GM19239 (cell line): Measurements from ENCODE around the gene CBX1.

ENCODE experiments used
- DNase-seq: peaks from one replicate; pipeline ENCODE4 v3.0.0; 2011; ENCODE audit warnings: low spot score; ENCODE audit not compliant: insufficient read length
- FAIRE-seq: peaks from 2 replicates; lab custom pipeline; 2011; peaks lifted over from hg19 to GRCh38; lab: Jason Lieb, UNC

The CBX1 gene

DNA sequence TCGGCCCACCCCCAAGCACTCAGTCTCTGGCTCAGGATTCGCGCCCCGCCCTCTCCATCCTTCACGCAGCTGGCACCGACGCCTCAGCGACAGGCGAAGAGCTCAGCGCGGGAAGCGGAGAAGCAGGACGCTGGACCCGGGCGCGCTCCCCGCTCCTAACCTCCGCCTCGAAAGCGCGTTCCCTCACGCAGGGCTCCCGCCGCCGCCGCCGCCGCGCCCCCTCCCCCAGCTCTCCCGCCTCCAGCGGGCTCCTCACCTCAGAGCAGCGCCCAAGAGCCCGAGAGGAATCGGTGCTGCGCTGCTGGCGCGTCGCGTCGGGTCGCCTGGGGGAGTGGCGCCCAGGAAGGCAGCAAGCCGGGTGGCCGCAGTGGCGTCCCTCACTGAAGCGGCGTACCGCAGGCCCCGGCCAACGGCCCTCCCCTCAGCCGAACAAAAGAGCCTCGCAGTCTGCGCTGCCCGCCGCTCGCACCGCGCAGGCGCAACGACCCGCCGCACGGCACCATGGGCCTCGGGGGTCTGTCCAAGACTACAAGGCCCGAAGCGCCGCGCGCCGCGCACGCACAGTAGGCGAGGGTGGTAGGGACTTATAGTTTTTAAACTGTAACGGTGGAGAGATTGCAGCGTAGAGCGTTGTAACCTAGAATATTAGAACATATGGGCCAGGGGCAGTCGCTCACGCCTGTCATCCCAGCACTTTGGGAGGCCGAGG is at the start of gene CBX1:
Gene CBX1 (minus strand): TSS at position 467 of the 709 bp plus-strand sequence. CDS start 24,474 bp downstream, outside the sequence.
- peak; percentile 77 for DNase-seq
- FAIRE-seq, result peak; percentile 91

DNA sequence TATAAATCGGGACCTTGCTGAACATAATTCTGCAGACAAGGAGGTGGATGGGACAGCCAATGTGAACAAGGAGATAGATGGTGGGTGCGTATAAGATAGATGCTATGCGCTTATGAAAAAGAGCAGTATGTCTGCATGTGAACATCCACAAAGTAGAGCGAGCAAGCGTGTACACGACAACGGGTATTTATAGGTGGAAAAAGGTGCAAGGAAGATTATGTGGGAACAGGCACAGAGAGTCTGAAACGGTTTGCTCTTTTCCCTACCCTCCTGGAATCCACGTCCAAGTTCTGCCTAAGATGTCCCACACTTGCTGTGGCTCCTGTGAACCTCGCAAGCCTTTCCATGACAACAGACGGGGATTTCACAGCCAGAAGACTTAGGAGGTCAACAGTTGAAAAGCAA is 49.3 kb upstream of the CBX1 start:
- no peak for DNase-seq
- FAIRE-seq, result no peak

- no peak for DNase-seq
Measured at GRCh38 chr17:48149787-48150463, 48.6 kb upstream of the CBX1 start.

GRCh38 chr17:48148854-48149786 is 47.8 kb upstream of the CBX1 start:
- DNase-seq, result no peak
- no peak for FAIRE-seq

More at GRCh38 chr17:48149787-48150463, 48.6 kb upstream of the CBX1 start:
- FAIRE-seq, result no peak

DNA sequence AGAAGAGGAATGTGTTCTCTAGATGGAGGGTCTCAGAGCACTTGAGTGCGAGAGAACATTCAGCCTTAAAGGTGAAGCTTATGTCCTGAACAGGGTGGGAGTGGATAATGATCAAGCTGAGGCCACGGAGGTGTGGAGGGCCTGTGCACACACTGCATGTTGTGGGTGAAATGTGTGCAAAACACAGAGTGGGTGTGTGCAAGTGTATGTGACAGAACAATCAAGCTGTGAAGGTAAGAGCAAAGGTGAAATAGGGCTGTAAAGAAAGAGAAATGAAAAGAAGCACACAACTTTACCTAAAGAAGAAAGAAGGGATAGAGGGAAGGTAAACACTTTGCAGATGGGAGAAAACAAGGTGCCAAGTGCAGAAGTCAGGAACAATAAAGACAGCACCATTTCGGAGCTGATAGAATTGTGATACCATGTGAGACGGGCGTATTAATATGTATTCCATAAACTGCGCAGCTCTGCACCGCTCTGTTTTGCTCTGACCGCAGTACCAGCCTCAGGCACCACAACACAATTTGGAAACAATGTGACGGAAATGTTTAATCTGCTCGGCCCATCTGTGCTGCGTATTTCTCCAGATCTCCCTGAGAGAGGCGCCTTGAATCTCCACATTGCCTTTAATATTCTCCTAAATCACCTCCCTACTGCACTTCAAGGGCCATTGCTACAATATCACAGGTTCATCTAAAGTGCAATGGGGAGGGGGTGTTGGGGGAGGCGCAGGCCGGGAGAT is 46.9 kb upstream of the CBX1 start:
- FAIRE-seq (no peak), DNase-seq (no peak)

DNA sequence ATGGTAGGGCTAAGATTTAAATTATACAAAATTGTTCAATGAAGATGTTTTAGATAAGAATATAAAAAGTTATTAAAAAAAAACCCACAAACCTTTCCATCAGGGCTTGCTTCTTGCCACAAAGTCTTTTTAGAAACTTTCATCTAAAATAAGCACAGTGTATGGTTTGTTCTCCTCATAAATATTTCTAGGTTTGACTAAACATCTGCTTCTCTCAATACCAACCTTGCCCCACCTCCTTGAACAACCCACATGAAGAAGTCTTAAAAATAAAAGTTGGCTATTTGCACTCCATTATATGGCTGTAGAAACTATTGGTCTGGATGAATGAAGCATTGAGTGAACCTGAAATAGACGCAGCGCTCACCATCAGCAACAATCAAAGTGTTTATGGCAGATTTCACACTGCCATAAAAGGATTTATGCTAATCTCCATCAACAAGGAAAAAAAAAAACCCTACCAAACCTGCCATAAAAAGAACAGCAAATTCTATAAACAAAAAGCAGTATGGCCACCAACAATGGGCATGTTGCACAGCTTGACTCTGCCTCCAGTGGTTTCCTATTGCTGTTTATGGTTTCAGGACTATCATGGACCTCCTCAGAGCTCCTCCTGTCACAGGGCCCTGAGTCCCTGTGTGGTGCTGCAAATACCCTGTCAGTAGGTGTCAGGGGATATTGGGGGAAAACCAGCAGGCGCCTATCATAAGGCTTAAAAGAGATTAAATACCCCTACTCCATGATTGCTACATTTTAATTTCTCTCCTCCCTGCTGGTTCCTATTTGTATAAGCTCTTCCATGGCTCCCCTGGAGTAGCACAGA is 43.9 kb upstream of the CBX1 start:
- FAIRE-seq (no peak), DNase-seq (no peak)

DNA sequence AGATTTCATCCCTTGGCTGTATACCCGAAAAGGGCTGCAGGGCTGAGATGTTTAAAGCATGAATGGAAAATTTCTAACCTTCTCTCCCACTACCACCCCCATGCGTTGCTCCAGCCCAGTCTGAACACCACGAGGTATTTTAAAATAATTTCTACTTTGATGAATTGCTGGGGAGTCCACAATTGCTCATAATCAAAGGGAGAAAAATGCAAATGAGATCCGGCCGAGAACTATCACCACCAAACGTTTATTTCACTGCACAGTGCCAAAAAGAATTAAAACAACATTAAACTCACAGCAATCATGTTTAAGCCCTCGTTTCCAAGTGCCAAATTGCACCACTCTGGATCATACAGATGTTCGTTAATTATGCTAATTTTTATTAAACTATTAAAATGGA is 43.0 kb upstream of the CBX1 start:
- FAIRE-seq (no peak), DNase-seq (no peak)

GRCh38 chr17:48143629-48144028 is 42.4 kb upstream of the CBX1 start:
- DNase-seq (no peak), FAIRE-seq (no peak)

GRCh38 chr17:48139944-48140343 is 38.7 kb upstream of the CBX1 start:
- no peak for DNase-seq
- FAIRE-seq, result no peak

DNA sequence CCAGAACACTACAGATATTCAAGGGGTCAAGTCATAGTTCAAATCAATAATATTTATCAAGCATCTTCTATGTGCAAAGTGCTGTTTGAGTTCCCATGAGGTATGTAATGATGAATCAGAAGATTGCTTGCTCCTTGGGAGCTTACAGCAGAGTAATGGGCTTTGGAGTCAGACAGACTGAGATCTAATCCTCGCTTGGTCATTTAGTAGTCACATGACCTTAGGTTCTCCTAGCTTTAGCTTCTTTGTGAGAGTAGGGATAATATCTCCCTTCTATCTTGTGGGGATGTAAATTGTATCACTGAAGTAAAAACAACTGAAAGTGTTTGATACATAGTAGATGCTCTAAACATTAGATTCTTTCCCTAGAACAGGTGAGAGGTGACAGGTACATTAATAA is 36.4 kb upstream of the CBX1 start:
- DNase-seq (no peak), FAIRE-seq (no peak)

DNA sequence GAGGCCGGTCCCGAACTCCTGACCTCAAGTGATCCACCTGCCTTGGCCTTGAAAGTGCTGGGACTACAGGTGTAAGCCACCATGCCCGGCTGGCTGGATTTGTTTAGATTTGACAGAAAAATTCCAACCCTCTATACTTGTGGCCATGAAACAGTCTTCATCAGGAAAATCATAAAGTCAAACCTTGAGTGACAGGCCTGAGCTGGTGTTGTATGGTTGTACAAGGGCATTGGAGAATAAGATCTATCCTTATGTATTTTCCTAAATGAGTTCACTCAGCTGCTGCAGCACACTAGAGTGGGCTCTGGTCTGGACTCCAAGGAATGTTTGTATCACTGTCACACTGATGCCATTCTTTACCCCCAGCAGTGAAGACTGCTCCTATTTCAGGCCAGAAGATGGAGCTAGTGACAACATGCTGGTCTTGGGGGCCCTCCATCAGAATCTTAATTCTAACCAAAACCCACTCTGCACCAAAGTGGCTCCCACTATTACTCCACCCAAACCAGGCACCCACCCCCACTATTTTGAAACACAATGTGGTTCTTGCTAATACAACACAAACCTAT is 33.7 kb upstream of the CBX1 start:
- no peak for DNase-seq
- FAIRE-seq, result no peak

- FAIRE-seq, result no peak
Measured at GRCh38 chr17:48132385-48132784, 31.1 kb upstream of the CBX1 start.

DNA sequence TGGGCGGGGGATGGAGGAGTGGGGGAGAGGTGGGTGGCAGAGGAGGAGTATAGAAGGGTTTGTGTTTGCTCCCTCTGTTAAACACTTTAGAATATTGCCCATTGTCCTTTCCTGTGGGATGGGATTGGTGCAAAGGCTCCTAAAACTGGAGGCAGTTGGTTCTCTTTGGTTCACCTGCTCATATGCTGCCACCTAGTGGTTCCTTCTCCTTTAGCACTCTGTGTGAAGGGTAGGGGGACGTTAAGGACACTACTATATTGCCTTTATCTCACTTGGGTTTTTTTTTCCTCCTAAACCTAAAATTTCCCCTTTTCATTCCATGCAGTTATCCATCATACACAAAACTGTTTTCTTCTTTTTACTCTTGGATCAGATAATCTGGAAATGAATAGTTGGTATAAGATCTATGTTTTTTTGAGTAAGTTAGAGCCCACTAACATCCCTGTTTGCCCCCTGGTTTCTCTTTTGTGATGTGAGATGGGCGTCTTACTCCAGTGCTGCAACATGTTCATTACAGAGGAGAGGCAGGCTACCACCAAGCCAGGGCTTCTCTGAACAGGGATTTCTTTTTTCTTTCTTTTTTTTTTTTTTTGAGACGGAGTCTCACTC is 30.0 kb upstream of the CBX1 start:
- DNase-seq (peak; percentile 44), FAIRE-seq (peak; percentile 87)

More at GRCh38 chr17:48132385-48132784, 31.1 kb upstream of the CBX1 start:
- no peak for DNase-seq

DNA sequence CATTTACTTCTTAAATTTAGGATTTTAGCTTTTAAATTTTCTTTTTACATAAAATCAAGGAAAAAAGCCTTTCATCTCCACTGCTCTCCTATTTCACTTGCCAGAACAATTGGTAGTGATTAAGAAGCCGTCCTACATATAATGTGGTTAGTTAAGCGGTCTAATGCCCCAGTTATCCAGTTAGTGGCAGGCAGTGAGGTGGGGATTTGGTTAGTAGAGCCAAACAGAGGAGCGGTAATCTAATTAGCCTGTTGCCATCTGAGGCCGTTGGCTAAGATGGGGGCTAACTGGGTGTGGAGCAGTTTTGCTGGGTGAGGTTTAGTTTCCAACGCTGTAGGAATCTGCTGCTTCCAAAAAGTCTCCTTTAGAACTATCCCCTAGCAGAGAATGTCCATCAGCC is 28.7 kb upstream of the CBX1 start:
- DNase-seq (no peak), FAIRE-seq (no peak)

GRCh38 chr17:48128400-48128799 is 27.1 kb upstream of the CBX1 start:
- FAIRE-seq (no peak), DNase-seq (no peak)

GRCh38 chr17:48127371-48128051 is 26.2 kb upstream of the CBX1 start:
- no peak for FAIRE-seq
- no peak for DNase-seq

- FAIRE-seq, result no peak
- DNase-seq, result no peak
Measured at GRCh38 chr17:48126532-48126850, 25.2 kb upstream of the CBX1 start.
